ENCODE data around the gene MAGI2.

The MAGI2 gene

DNA sequence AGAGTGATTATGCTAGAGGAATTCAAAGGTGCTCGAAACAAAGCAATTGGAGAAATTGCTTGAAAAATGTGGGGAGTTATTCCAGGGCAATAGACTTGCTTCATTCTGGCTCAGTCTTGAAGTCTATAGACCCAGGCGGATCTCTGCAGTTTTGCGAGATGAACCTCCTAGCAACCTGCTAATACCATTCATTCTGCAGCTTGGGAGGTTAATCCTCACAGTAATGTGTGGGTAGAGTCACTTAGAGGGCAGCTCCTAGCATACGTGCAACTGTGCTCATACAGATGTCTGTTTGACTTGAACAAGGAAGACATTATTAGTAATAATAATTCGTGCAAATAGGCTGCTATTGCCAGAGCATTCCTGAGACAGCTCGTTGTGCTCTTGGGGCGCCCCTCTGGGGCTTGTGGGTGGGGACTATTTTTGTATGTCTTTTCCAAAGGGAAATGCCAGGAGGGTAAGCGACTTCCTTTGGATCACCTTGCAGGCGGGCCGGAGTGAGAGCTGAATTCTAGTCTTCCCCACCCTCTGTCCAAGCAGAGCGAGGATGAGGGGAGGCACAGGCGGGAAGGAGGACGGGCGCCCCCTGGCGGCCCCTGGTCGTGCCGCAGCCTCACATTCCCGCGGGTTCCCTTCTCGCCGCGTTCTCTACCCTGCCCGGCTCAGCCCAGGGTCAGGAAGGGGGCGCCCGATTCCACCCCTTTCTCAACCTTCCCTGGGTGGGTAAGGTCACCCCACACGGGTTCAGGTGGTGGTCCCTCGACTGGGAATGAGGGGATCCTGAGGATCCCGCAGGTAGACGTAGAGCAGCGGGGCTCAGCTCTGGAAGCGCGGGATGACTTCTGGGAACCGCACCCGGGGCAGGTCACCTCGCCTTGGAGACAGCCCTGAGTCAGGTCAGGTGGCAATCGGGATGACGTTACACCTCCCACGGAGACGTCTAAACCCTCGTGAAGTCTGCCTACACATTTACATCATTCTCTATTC lies 1413.4 kb downstream of the MAGI2 start:
- no peak overlapping the region for H3K9ac ChIP-seq (ENCODE audit: low read length)
- no peaks in the 10 kb centered on the region for H3K27me3 ChIP-seq (ENCODE audit: low read length)
- no peaks in the 10 kb centered on the region for H3K9me3 ChIP-seq (ENCODE audit: insufficient read depth, low read length)
- H2AFZ ChIP-seq (ENCODE audit: low read depth, low read length, severe bottlenecking): no peak overlapping the region
- H3K4me3 ChIP-seq (ENCODE audit: insufficient read depth, low read length, poor library complexity, severe bottlenecking): no peak overlapping the region
- H3K27ac ChIP-seq (ENCODE audit: low read depth, low read length): no peak overlapping the region
- no peak overlapping the region for H3K4me2 ChIP-seq (ENCODE audit: low read depth, low read length, poor library complexity, severe bottlenecking)
- no peaks in the 10 kb centered on the region for H3F3A ChIP-seq (ENCODE audit: insufficient read depth)
- TF ChIP-seq EZH2phosphoT487 (conservative IDR thresholded peaks at IDR 0.05; ENCODE audit: low read length): no peak
- TF ChIP-seq, protein P1, sequence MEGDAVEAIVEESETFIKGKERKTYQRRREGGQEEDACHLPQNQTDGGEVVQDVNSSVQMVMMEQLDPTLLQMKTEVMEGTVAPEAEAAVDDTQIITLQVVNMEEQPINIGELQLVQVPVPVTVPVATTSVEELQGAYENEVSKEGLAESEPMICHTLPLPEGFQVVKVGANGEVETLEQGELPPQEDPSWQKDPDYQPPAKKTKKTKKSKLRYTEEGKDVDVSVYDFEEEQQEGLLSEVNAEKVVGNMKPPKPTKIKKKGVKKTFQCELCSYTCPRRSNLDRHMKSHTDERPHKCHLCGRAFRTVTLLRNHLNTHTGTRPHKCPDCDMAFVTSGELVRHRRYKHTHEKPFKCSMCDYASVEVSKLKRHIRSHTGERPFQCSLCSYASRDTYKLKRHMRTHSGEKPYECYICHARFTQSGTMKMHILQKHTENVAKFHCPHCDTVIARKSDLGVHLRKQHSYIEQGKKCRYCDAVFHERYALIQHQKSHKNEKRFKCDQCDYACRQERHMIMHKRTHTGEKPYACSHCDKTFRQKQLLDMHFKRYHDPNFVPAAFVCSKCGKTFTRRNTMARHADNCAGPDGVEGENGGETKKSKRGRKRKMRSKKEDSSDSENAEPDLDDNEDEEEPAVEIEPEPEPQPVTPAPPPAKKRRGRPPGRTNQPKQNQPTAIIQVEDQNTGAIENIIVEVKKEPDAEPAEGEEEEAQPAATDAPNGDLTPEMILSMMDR (IDR thresholded peaks at IDR 0.05; ENCODE audit: insufficient read depth, low read length, poor library complexity, severe bottlenecking): peak; percentile 70
- no peaks in the 10 kb centered on the region for H3K79me2 ChIP-seq (ENCODE audit: insufficient read depth, low read length)
- no peaks in the 10 kb centered on the region for H3K36me3 ChIP-seq (ENCODE audit: low read length)
- H4K20me1 ChIP-seq (ENCODE audit: low read depth, low read length): no peaks in the 10 kb centered on the region
- H3K9me2 ChIP-seq (replicated peaks; ENCODE audit: insufficient read depth, low read length): no peaks in the 10 kb centered on the region

DNA sequence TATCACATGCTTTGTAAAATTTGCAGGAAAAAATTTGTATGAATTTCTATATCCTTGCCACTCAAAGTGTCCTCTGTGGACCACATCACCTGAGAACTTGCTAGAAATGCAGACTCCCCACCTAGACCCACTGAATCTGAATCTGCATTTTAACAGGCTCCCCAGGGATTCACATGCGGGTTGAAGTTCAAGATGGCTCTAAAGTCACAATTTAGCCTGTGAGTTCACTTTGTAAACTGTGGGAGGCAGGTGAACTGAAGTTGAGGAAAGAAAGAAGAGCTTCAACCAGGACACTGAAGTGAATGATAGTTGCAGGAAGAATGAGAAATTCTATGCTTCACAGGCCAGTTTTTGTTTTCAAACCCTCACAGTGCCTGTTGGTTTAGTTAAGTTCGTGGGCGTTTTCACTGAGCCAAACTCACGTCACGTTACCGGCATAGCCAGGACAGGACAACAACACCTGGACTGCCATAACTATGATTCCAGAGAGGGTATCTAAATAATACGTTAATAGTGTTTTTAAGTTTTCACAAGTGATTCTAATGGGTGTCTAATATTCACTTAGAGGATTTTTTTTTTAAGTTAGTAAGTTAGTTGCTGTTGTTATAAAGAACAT lies 1414.9 kb downstream of the MAGI2 start:
- no peaks in the 10 kb centered on the region for H3F3A ChIP-seq (ENCODE audit: insufficient read depth)
- H3K9ac ChIP-seq (ENCODE audit: low read length): no peak overlapping the region
- H3K79me2 ChIP-seq (ENCODE audit: insufficient read depth, low read length): no peaks in the 10 kb centered on the region
- no peaks in the 10 kb centered on the region for H4K20me1 ChIP-seq (ENCODE audit: low read depth, low read length)
- H3K36me3 ChIP-seq (ENCODE audit: low read length): no peaks in the 10 kb centered on the region
- H3K9me3 ChIP-seq (ENCODE audit: insufficient read depth, low read length): no peaks in the 10 kb centered on the region
- no peaks in the 10 kb centered on the region for H3K9me2 ChIP-seq (replicated peaks; ENCODE audit: insufficient read depth, low read length)
- no peak overlapping the region for H2AFZ ChIP-seq (ENCODE audit: low read depth, low read length, severe bottlenecking)
- no peak overlapping the region for H3K4me2 ChIP-seq (ENCODE audit: low read depth, low read length, poor library complexity, severe bottlenecking)
- H3K4me3 ChIP-seq (ENCODE audit: insufficient read depth, low read length, poor library complexity, severe bottlenecking): no peak overlapping the region
- TF ChIP-seq, protein P1 (IDR thresholded peaks at IDR 0.05; ENCODE audit: insufficient read depth, low read length, poor library complexity, severe bottlenecking): no peak
- no peak for TF ChIP-seq EZH2phosphoT487 (conservative IDR thresholded peaks at IDR 0.05; ENCODE audit: low read length)
- H3K27ac ChIP-seq (ENCODE audit: low read depth, low read length): no peak overlapping the region
- H3K27me3 ChIP-seq (ENCODE audit: low read length): no peaks in the 10 kb centered on the region

DNA sequence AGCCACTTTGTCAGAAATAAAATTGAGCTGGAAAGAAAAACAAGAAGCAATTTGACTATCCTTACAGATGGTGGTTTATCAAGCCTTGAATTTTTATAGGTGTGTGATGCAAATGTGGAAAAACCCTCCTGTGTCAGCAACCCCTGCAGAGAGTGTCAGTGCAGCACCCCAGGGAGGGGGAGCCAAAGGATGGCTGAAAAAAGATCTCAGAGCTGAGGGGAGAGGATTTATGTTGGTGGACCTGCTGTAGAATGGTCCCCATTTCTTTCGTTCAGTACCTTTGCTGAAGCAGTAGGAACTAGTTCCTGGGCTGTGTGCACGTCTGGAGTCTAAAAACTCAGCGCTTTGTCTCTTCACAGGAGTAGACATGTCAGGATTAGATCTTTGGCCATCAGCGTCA lies 1415.9 kb downstream of the MAGI2 start:
- no peaks in the 10 kb centered on the region for H3K27me3 ChIP-seq (ENCODE audit: low read length)
- no peaks in the 10 kb centered on the region for H3K9me2 ChIP-seq (replicated peaks; ENCODE audit: insufficient read depth, low read length)
- H3K4me3 ChIP-seq (ENCODE audit: insufficient read depth, low read length, poor library complexity, severe bottlenecking): no peak overlapping the region
- no peaks in the 10 kb centered on the region for H3K9me3 ChIP-seq (ENCODE audit: insufficient read depth, low read length)
- H4K20me1 ChIP-seq (ENCODE audit: low read depth, low read length): no peaks in the 10 kb centered on the region
- no peak overlapping the region for H3K9ac ChIP-seq (ENCODE audit: low read length)
- H2AFZ ChIP-seq (ENCODE audit: low read depth, low read length, severe bottlenecking): no peak overlapping the region
- no peak for TF ChIP-seq EZH2phosphoT487 (conservative IDR thresholded peaks at IDR 0.05; ENCODE audit: low read length)
- TF ChIP-seq, protein P1 (IDR thresholded peaks at IDR 0.05; ENCODE audit: insufficient read depth, low read length, poor library complexity, severe bottlenecking): no peak
- no peaks in the 10 kb centered on the region for H3K36me3 ChIP-seq (ENCODE audit: low read length)
- no peaks in the 10 kb centered on the region for H3F3A ChIP-seq (ENCODE audit: insufficient read depth)
- H3K27ac ChIP-seq (ENCODE audit: low read depth, low read length): no peak overlapping the region
- H3K79me2 ChIP-seq (ENCODE audit: insufficient read depth, low read length): no peaks in the 10 kb centered on the region
- no peak overlapping the region for H3K4me2 ChIP-seq (ENCODE audit: low read depth, low read length, poor library complexity, severe bottlenecking)
